ENCODE measurements around the gene OR1G1. TPM values are rescaled to one million over a fixed set of nuclear protein-coding genes. Genes with fewer than 3 reads are reported as not detected.

OR1G1 gene
- total and polyA plus RNA-seq, 11 donors, result not detected

Other genes starting within 250 kb of the OR1G1 start
- not detected for gene OR1D5, start 63.9 kb downstream of the OR1G1 start, total RNA-seq
- not detected for gene OR1D5, start 63.9 kb downstream of the OR1G1 start, polyA plus RNA-seq
- gene OR1D2, start 23.1 kb downstream of the OR1G1 start, total RNA-seq, result not detected
- not detected for gene OR1D2, start 23.1 kb downstream of the OR1G1 start, polyA plus RNA-seq
- gene OR1A2, start 70.0 kb upstream of the OR1G1 start, total RNA-seq, result not detected
- not detected for gene OR1A2, start 70.0 kb upstream of the OR1G1 start, polyA plus RNA-seq
- gene OR1A1, start 80.1 kb upstream of the OR1G1 start, total RNA-seq, result not detected
- gene OR1A1, start 80.1 kb upstream of the OR1G1 start, polyA plus RNA-seq, result not detected
- not detected for gene OR3A1, start 170.8 kb upstream of the OR1G1 start, total RNA-seq
- gene OR3A1, start 170.8 kb upstream of the OR1G1 start, polyA plus RNA-seq, result not detected